Measurements from ENCODE around the gene SLC26A2. TPM values are rescaled to one million over a fixed set of nuclear protein-coding genes. Genes with fewer than 3 reads are reported as not detected.

The SLC26A2 gene
- total RNA-seq, 4 donors from 2014 or later = 10.1 to 13.6 (median 12.8) TPM

- TF ChIP-seq POLR2A (IDR thresholded peaks at IDR 0.05) = no peak
- Histone ChIP-seq H3K27ac (no peak overlapping the region), H3K9me3 (no peaks in the 10 kb centered on the region), H3K4me1 (peaks cover 21 to 25% of the 10 kb centered on the region in 2 donors), H3K4me3 (replicated peaks in 1 of 3) (no peak overlapping the region), H3K27me3 (no peaks in the 10 kb centered on the region), H3K36me3 (no peaks in the 10 kb centered on the region)
- no peak for DNase-seq
- intact Hi-C loops (cut with DNase I) = loop anchor here (10.0 kb wide), 1 partner anchor 365 kb away; no protein-coding TSS in a partner anchor
- 83 to 84% methylated on average over 3 of the region's 3 CpGs for WGBS, 2 donors
These were observed 38.8 kb downstream of the SLC26A2 start for GRCh38 chr5:149999359-149999758.

- intact Hi-C loops (cut with DNase I) = loop anchor here (10.0 kb wide), 1 partner anchor 365 kb away; no protein-coding TSS in a partner anchor
- H3K4me3 ChIP-seq (replicated peaks in 1 of 3) = peak overlapping the region; percentile 68 to 97 (median 90)
- WGBS, 2 donors = 19 to 21% methylated on average over 7 of the region's 7 CpGs
- peak overlapping the region; percentile 79 to 95 (median 88) for H3K27ac ChIP-seq
- H3K4me1 ChIP-seq = peaks cover 21 to 25% of the 10 kb centered on the region in 2 donors
- H3K36me3 ChIP-seq = no peaks in the 10 kb centered on the region
- H3K27me3 ChIP-seq = no peaks in the 10 kb centered on the region
- DNase-seq = no peak
- TF ChIP-seq, protein P1, sequence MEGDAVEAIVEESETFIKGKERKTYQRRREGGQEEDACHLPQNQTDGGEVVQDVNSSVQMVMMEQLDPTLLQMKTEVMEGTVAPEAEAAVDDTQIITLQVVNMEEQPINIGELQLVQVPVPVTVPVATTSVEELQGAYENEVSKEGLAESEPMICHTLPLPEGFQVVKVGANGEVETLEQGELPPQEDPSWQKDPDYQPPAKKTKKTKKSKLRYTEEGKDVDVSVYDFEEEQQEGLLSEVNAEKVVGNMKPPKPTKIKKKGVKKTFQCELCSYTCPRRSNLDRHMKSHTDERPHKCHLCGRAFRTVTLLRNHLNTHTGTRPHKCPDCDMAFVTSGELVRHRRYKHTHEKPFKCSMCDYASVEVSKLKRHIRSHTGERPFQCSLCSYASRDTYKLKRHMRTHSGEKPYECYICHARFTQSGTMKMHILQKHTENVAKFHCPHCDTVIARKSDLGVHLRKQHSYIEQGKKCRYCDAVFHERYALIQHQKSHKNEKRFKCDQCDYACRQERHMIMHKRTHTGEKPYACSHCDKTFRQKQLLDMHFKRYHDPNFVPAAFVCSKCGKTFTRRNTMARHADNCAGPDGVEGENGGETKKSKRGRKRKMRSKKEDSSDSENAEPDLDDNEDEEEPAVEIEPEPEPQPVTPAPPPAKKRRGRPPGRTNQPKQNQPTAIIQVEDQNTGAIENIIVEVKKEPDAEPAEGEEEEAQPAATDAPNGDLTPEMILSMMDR (IDR thresholded peaks at IDR 0.05) = no peak
- TF ChIP-seq POLR2A (IDR thresholded peaks at IDR 0.05) = no peak
- H3K9me3 ChIP-seq = no peaks in the 10 kb centered on the region
These were observed 39.3 kb downstream of the SLC26A2 start for GRCh38 chr5:149999866-150000255.

DNA sequence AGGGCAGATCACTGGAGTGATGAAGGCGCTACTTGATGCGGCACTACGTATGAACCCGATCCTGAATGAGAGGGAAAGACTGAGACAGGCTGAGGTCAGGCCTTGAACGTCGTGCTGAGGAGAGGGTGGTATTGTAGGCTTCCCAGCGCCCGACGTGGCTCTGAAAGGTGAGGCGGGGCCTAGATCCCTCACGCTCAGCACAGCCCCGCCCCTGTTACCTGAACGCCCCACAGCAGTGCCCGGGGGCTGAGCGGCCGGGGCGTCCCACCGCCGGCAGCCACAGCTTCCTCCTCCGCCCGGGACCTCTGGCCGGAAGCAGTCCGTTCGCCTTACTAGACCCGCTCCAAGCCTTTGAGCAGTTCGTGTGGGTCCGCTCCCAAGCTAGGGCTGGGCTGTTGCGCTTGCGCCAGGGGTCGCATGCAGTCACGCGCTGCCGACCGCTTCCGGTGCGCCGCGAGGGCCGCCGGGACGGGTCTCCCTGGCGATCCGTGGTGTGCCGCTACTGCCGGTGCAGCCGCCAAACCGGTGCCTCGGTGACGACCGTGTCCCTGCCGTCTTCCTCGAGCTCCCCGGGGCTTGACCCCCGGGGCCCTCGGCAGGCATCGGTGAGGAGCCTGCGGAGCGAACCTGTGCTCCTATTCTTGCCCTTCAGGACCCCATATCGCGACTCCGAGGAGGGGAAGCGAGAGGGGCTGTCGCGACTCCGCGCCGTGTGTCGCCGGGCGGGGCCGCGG, 39.9 kb downstream of the SLC26A2 start, which contains the start of the genes HMGXB3 and TIGD6:
Gene HMGXB3, plus strand, starts transcription at position 484 of the 734 bp plus-strand sequence. CDS start 4,114 bp downstream, outside the sequence.
Gene TIGD6, minus strand, starts transcription at position 399 of the 734 bp plus-strand sequence. CDS start 4,306 bp downstream, outside the sequence.
- peak in 1 of 2 donors; percentile 85 for TF ChIP-seq POLR2A (IDR thresholded peaks at IDR 0.05)
- TF ChIP-seq, protein P1 (IDR thresholded peaks at IDR 0.05) = no peak
- Histone ChIP-seq H3K4me1 (peaks cover 21 to 25% of the 10 kb centered on the region in 2 donors), H3K27me3 (no peaks in the 10 kb centered on the region), H3K36me3 (no peaks in the 10 kb centered on the region), H3K27ac (peak within 1 kb of the TSS; percentile 79 to 95 (median 88)), H3K4me3 (replicated peaks in 1 of 3) (peak within 1 kb of the TSS; percentile 68 to 97 (median 90)), H3K9me3 (no peaks in the 10 kb centered on the region)
- DNase-seq = peak; percentile 94
- 0 to 3% methylated on average over 6 to 39 of the region's 72 CpGs for WGBS, 2 donors
- intact Hi-C loops (cut with DNase I) = no loop called here

- Histone ChIP-seq H3K27ac (peak overlapping the region; percentile 79 to 95 (median 88)), H3K36me3 (peaks cover 0 to under 1% of the 10 kb centered on the region in 2 donors), H3K9me3 (no peaks in the 10 kb centered on the region), H3K4me1 (peaks cover 21 to 25% of the 10 kb centered on the region in 2 donors), H3K4me3 (replicated peaks in 1 of 3) (peak overlapping the region; percentile 68 to 97 (median 90)), H3K27me3 (no peaks in the 10 kb centered on the region)
- intact Hi-C loops (cut with DNase I) = no loop called here
- no peak for TF ChIP-seq POLR2A (IDR thresholded peaks at IDR 0.05)
- TF ChIP-seq, protein P1 (IDR thresholded peaks at IDR 0.05) = no peak
- peak; percentile 36 to 49 for DNase-seq
- 3 to 4% methylated on average over 9 to 12 of the region's 44 CpGs for WGBS, 2 donors
These were observed 40.6 kb downstream of the SLC26A2 start for GRCh38 chr5:150000990-150001659.

GRCh38 chr5:150001660-150002486, 41.3 kb downstream of the SLC26A2 start:
- peak overlapping the region in 2 of 3 donors; percentile 88 to 95 for H3K27ac ChIP-seq
- peaks cover 21 to 25% of the 10 kb centered on the region in 2 donors for H3K4me1 ChIP-seq
- intact Hi-C loops (cut with DNase I) = no loop called here
- WGBS, 2 donors = 13 to 21% methylated on average over 8 of the region's 8 CpGs
- H3K36me3 ChIP-seq = peaks cover 2 to 6% of the 10 kb centered on the region in 2 donors
- peak; percentile 21 to 26 for DNase-seq
- peak overlapping the region; percentile 68 to 97 (median 90) for H3K4me3 ChIP-seq (replicated peaks in 1 of 3)
- TF ChIP-seq, protein P1 (IDR thresholded peaks at IDR 0.05) = peak in 5 of 6 experiments; percentile 32 to 63 (median 41)
- no peak for TF ChIP-seq POLR2A (IDR thresholded peaks at IDR 0.05)
- H3K9me3 ChIP-seq = no peaks in the 10 kb centered on the region
- no peaks in the 10 kb centered on the region for H3K27me3 ChIP-seq

Data from thyroid gland (tissue), 4 donors.